HEK293 (cell line): Measurements from ENCODE around the gene TET1.

Experiments
- CTCF ChIA-PET: fragments of 350-600 bp; formaldehyde crosslinking; extraction: SDS; loops from one replicate; lab custom pipeline; 2021; ENCODE audit warnings: antibody characterized with exemption; lab: Yijun Ruan, JAX
- POLR2A ChIA-PET: fragments of 300-600 bp; formaldehyde crosslinking; extraction: SDS; loops from one replicate; lab custom pipeline; 2020; ENCODE audit warnings: antibody characterized with exemption, inconsistent platforms; lab: Yijun Ruan, JAX
- H3K27ac ChIP-seq: fragments of 200-500 bp; sonication (Bioruptor generic); 2 replicates; pipeline ENCODE4 v1.5.1; 2014; ENCODE audit warnings: low read depth, low read length, control low read depth, inconsistent platforms; ENCODE audit errors: extremely low read depth
- H3K36me3 ChIP-seq, 2 experiments: fragments of 200-500 bp in 1 of 2; sonication (Bioruptor generic) in 1 of 2; 1 replicate in 1 of 2; 2 replicates in 1 of 2; pipeline ENCODE4 v1.5.1; 2014 to 2017; ENCODE audit warnings: inconsistent platforms in 2 of 2, low read length in 2 of 2; ENCODE audit not compliant: control insufficient read depth in 2 of 2, insufficient read depth in 1 of 2
- H3K4me1 ChIP-seq: fragments of 200-500 bp; sonication (Bioruptor generic); 2 replicates; pipeline ENCODE4 v1.5.1; 2014; ENCODE audit warnings: mild to moderate bottlenecking, low read length, inconsistent platforms; ENCODE audit not compliant: control insufficient read depth, insufficient read depth
- H3K4me3 ChIP-seq: 2 replicates; pipeline ENCODE4 v1.5.1; 2011; ENCODE audit warnings: low read depth, mild to moderate bottlenecking, control low read depth, low read length, moderate library complexity
- H3K9me3 ChIP-seq: fragments of 200-500 bp; sonication (Bioruptor generic); 2 replicates; pipeline ENCODE4 v1.5.1; 2014; ENCODE audit warnings: low read depth, low read length, inconsistent platforms; ENCODE audit not compliant: control insufficient read depth, insufficient read depth
- GLI2 ChIP-seq: fragments of 450-650 bp; formaldehyde crosslinking; IDR thresholded peaks from 2 replicates; pipeline ENCODE4; 2017; ENCODE audit warnings: missing biosample characterization, missing genetic modification characterization, low read depth, borderline replicate concordance
- GLIS2 ChIP-seq: fragments of 450-650 bp; formaldehyde crosslinking; IDR thresholded peaks from 2 replicates; pipeline ENCODE4 v1.5.1; 2016; ENCODE audit warnings: missing biosample characterization, missing genetic modification characterization
- KLF16 ChIP-seq: fragments of 450-650 bp; formaldehyde crosslinking; IDR thresholded peaks from 2 replicates; pipeline ENCODE4 v1.5.1; 2017; ENCODE audit warnings: missing biosample characterization, missing genetic modification characterization
- KLF9 ChIP-seq: fragments of 450-650 bp; formaldehyde crosslinking; IDR thresholded peaks from 2 replicates; pipeline ENCODE4 v1.5.1; 2016; ENCODE audit warnings: missing biosample characterization, missing genetic modification characterization, low read depth
- MYNN ChIP-seq: fragments of 450-650 bp; formaldehyde crosslinking; IDR thresholded peaks from 2 replicates; pipeline ENCODE4 v1.5.1; 2016; ENCODE audit warnings: missing biosample characterization, missing genetic modification characterization, borderline replicate concordance
- OVOL3 ChIP-seq: fragments of 450-650 bp; formaldehyde crosslinking; IDR thresholded peaks from 2 replicates; pipeline ENCODE4 v1.5.1; 2016; ENCODE audit warnings: missing biosample characterization, missing genetic modification characterization
- TCF7L2 ChIP-seq: IDR thresholded peaks from 2 replicates; pipeline ENCODE4 v1.6.1; 2011; ENCODE audit warnings: low read depth, mild to moderate bottlenecking, inconsistent platforms, low read length, moderate library complexity, borderline replicate concordance
- WT1 ChIP-seq: fragments of 450-650 bp; formaldehyde crosslinking; IDR thresholded peaks from 2 replicates; pipeline ENCODE4 v1.5.1; 2016; ENCODE audit warnings: missing biosample characterization, missing genetic modification characterization
- YY2 ChIP-seq: fragments of 450-650 bp; formaldehyde crosslinking; IDR thresholded peaks from 2 replicates; pipeline ENCODE4 v1.5.1; 2016; ENCODE audit warnings: missing biosample characterization, missing genetic modification characterization
- ZBTB17 ChIP-seq: fragments of 450-650 bp; formaldehyde crosslinking; IDR thresholded peaks from 2 replicates; pipeline ENCODE4 v1.5.1; 2016; ENCODE audit warnings: missing biosample characterization, missing genetic modification characterization
- ZIC2 ChIP-seq: fragments of 450-650 bp; formaldehyde crosslinking; IDR thresholded peaks from 2 replicates; pipeline ENCODE4 v1.5.1; 2016; ENCODE audit warnings: missing biosample characterization, missing genetic modification characterization
- ZNF121 ChIP-seq: fragments of 450-650 bp; formaldehyde crosslinking; IDR thresholded peaks from 2 replicates; pipeline ENCODE4 v1.5.1; 2016; ENCODE audit warnings: missing biosample characterization, missing genetic modification characterization
- ZNF155 ChIP-seq: fragments of 450-650 bp; formaldehyde crosslinking; IDR thresholded peaks from 2 replicates; pipeline ENCODE4 v1.5.1; 2016; ENCODE audit warnings: missing biosample characterization, missing genetic modification characterization
- ZNF202 ChIP-seq: fragments of 450-650 bp; formaldehyde crosslinking; IDR thresholded peaks from 2 replicates; pipeline ENCODE4 v1.5.1; 2016; ENCODE audit warnings: missing biosample characterization, missing genetic modification characterization, borderline replicate concordance
- ZNF311 ChIP-seq: fragments of 450-650 bp; formaldehyde crosslinking; IDR thresholded peaks from 2 replicates; pipeline ENCODE4 v1.5.1; 2017; ENCODE audit warnings: missing biosample characterization, missing genetic modification characterization, borderline replicate concordance
- ZNF335 ChIP-seq: fragments of 450-650 bp; formaldehyde crosslinking; conservative IDR thresholded peaks from 2 replicates; pipeline ENCODE4 v1.5.1; 2016; ENCODE audit warnings: missing biosample characterization, missing genetic modification characterization
- ZNF350 ChIP-seq: fragments of 450-650 bp; formaldehyde crosslinking; IDR thresholded peaks from 2 replicates; pipeline ENCODE4 v1.5.0; 2017; ENCODE audit warnings: missing biosample characterization, mild to moderate bottlenecking, missing genetic modification characterization
- ZNF394 ChIP-seq: fragments of 450-650 bp; formaldehyde crosslinking; IDR thresholded peaks from 2 replicates; pipeline ENCODE4 v1.5.1; 2016; ENCODE audit warnings: missing biosample characterization, missing genetic modification characterization, mild to moderate bottlenecking, moderate library complexity, borderline replicate concordance
- ZNF433 ChIP-seq: fragments of 450-650 bp; formaldehyde crosslinking; IDR thresholded peaks from 2 replicates; pipeline ENCODE4 v1.5.1; 2016; ENCODE audit warnings: missing biosample characterization, missing genetic modification characterization, low read depth
- ZNF510 ChIP-seq: fragments of 450-650 bp; formaldehyde crosslinking; IDR thresholded peaks from 2 replicates; pipeline ENCODE4 v1.5.1; 2018; ENCODE audit warnings: mild to moderate bottlenecking, missing genetic modification characterization, missing biosample characterization; ENCODE audit not compliant: insufficient replicate concordance
- ZNF664 ChIP-seq: fragments of 450-650 bp; formaldehyde crosslinking; IDR thresholded peaks from 2 replicates; pipeline ENCODE4 v1.5.1; 2016; ENCODE audit warnings: missing biosample characterization, missing genetic modification characterization
- ZNF707 ChIP-seq: fragments of 450-650 bp; formaldehyde crosslinking; IDR thresholded peaks from 2 replicates; pipeline ENCODE4 v1.5.1; 2016; ENCODE audit warnings: missing biosample characterization, missing genetic modification characterization
- ZNF843 ChIP-seq: fragments of 450-650 bp; formaldehyde crosslinking; IDR thresholded peaks from 2 replicates; pipeline ENCODE4 v1.5.1; 2016; ENCODE audit warnings: missing biosample characterization, missing genetic modification characterization
- ZSCAN23 ChIP-seq: fragments of 450-650 bp; formaldehyde crosslinking; IDR thresholded peaks from 2 replicates; pipeline ENCODE4 v1.5.1; 2016; ENCODE audit warnings: missing biosample characterization, missing genetic modification characterization
- TF ChIP-seq, protein P1 (sequence below): fragments of 450-650 bp; formaldehyde crosslinking; IDR thresholded peaks from 2 replicates; pipeline ENCODE4 v1.5.1; 2016; ENCODE audit warnings: missing biosample characterization, missing genetic modification characterization
- TF ChIP-seq, protein P2 (sequence below): fragments of 450-650 bp; formaldehyde crosslinking; IDR thresholded peaks from 2 replicates; pipeline ENCODE4 v1.5.1; 2016; ENCODE audit warnings: missing biosample characterization, missing genetic modification characterization, borderline replicate concordance

Gene TET1

DNA sequence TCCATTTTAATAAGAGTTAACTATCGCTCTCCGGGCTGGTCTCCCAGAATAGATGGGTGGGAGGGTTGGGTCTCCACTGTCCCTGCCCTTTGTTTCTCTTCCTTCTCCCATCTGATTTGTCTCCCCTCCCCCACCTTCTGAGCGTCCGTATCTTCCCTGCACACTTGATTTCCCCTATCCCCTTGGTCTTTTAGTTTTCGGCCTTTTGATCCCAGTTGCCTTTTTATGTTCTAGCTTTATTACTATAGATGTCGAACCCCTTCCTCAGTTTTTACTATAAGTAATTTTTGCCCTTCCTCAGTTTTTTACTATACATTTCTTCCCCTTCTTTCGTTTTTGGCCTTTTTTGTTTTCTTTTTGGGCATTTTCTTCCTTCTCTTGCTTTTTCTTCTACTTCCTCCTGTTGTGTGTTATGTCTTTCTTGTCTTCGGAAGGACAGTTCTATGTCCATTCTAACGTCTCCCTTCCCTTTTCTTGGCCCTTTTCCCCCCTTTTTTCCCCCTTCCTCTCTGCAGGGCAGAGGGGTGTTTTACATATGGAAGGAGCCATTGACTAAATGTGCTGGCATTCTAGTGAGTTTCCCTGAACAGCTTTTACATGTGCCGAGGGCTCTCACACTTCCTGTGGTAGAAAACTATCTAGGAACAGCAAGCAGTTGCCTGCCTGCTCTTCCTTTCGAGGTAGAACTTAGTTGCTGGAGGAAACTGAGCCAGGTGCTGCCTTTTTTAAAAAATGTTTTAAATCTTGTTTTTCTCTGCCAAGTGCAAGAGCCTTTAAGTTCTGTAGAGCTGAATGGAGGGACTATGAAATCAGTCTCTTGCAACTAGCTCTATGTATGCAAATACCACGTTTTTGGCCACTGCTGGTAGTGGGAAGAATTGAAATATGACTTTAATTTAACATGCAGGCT lies 2.8 kb downstream of the TET1 start (continued):
- TF ChIP-seq, protein P1, sequence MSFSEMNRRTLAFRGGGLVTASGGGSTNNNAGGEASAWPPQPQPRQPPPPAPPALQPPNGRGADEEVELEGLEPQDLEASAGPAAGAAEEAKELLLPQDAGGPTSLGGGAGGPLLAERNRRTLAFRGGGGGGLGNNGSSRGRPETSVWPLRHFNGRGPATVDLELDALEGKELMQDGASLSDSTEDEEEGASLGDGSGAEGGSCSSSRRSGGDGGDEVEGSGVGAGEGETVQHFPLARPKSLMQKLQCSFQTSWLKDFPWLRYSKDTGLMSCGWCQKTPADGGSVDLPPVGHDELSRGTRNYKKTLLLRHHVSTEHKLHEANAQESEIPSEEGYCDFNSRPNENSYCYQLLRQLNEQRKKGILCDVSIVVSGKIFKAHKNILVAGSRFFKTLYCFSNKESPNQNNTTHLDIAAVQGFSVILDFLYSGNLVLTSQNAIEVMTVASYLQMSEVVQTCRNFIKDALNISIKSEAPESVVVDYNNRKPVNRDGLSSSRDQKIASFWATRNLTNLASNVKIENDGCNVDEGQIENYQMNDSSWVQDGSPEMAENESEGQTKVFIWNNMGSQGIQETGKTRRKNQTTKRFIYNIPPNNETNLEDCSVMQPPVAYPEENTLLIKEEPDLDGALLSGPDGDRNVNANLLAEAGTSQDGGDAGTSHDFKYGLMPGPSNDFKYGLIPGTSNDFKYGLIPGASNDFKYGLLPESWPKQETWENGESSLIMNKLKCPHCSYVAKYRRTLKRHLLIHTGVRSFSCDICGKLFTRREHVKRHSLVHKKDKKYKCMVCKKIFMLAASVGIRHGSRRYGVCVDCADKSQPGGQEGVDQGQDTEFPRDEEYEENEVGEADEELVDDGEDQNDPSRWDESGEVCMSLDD (tag by site-specific recombination) = no peak
- TF ChIP-seq KLF16 (tag by site-specific recombination) (peak; percentile 59; the same call in 1 of the 2 replicates), ZNF335 (tag by site-specific recombination) (peak; percentile 86), ZNF394 (tag by site-specific recombination) (no peak), YY2 (peak; percentile 21; the same call in 1 of the 2 replicates), ZNF433 (tag by site-specific recombination) (no peak), ZNF510 (tag by site-specific recombination) (no peak), ZNF843 (tag by site-specific recombination) (no peak), ZNF311 (tag by site-specific recombination) (no peak), ZNF664 (tag by site-specific recombination) (no peak), OVOL3 (tag by site-specific recombination) (no peak), WT1 (tag by site-specific recombination) (no peak), ZNF155 (no peak), MYNN (tag by site-specific recombination) (no peak)
- TF ChIP-seq, protein P2, sequence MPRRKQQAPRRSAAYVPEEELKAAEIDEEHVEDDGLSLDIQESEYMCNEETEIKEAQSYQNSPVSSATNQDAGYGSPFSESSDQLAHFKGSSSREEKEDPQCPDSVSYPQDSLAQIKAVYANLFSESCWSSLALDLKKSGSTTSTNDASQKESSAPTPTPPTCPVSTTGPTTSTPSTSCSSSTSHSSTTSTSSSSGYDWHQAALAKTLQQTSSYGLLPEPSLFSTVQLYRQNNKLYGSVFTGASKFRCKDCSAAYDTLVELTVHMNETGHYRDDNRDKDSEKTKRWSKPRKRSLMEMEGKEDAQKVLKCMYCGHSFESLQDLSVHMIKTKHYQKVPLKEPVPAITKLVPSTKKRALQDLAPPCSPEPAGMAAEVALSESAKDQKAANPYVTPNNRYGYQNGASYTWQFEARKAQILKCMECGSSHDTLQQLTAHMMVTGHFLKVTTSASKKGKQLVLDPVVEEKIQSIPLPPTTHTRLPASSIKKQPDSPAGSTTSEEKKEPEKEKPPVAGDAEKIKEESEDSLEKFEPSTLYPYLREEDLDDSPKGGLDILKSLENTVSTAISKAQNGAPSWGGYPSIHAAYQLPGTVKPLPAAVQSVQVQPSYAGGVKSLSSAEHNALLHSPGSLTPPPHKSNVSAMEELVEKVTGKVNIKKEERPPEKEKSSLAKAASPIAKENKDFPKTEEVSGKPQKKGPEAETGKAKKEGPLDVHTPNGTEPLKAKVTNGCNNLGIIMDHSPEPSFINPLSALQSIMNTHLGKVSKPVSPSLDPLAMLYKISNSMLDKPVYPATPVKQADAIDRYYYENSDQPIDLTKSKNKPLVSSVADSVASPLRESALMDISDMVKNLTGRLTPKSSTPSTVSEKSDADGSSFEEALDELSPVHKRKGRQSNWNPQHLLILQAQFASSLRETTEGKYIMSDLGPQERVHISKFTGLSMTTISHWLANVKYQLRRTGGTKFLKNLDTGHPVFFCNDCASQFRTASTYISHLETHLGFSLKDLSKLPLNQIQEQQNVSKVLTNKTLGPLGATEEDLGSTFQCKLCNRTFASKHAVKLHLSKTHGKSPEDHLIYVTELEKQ = 0 out of 2 replicates have a peak, but pooled peaks have one; percentile 7

DNA sequence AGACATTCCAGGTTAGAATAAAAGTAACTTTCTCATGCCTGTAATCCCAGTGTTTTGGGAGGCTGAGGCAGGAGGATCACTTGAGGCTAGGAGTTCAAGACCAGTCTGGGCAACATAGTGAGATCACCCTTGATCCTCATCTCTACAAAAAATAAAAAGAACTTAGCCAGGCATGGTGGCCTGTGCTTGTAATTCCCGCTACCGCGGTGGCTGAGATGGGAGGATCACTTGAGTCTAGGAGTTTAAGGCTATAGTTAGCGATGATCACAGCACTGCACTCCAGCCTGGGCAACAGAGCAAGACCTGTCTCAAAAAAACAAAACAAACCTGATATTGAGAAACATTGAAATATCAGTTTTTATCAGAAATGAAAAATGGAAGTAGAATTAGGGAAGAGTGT lies 4.6 kb downstream of the TET1 start:
- POLR2A ChIA-PET = no interaction called here
- TF ChIP-seq ZSCAN23 (tag by site-specific recombination) (no peak), ZNF335 (tag by site-specific recombination) (no peak), KLF9 (tag by site-specific recombination) (no peak), TCF7L2 (no peak), ZBTB17 (tag by site-specific recombination) (peak; percentile 39), GLIS2 (tag by site-specific recombination) (no peak), GLI2 (tag by site-specific recombination) (no peak), ZNF121 (tag by site-specific recombination) (peak; percentile 37; the same call in 1 of the 2 replicates), ZIC2 (tag by site-specific recombination) (no peak), ZNF350 (tag by site-specific recombination) (no peak), ZNF202 (tag by site-specific recombination) (no peak), ZNF707 (tag by site-specific recombination) (no peak)

More for the DNA sequence above, 4.6 kb downstream of the TET1 start:
- peaks cover 5% of the 10 kb centered on the region for H3K4me1 ChIP-seq
- H3K36me3 ChIP-seq = 0 out of 3 replicates have a peak, but pooled peaks cover 0 to 3% of the 10 kb centered on the region in 2 experiments
- H3K27ac ChIP-seq = no peak overlapping the region
- H3K9me3 ChIP-seq = no peaks in the 10 kb centered on the region
- no peak overlapping the region for H3K4me3 ChIP-seq
- CTCF ChIA-PET = interaction anchor here (0.6 kb wide), 2 partner anchors 49 to 369 kb away, joined by 3 to 5 read pairs; no protein-coding TSS in a partner anchor
